Mesenchymal stem cell (in vitro differentiated cells and primary cell): ENCODE data around the gene ANKK1.

Experiments used
- DNase-seq: peaks from one replicate; pipeline ENCODE4 v3.0.0-alpha.2; 2013
- H2AFZ ChIP-seq: one replicate; pipeline ENCODE4 v1.6.1; 2013; ENCODE audit warnings: low read depth, mild to moderate bottlenecking, control low read depth, inconsistent platforms, low read length, moderate library complexity
- H2AK5ac ChIP-seq: 2 replicates; pipeline ENCODE4 v1.6.1; 2013; ENCODE audit warnings: low read length, moderate library complexity, mild to moderate bottlenecking, inconsistent platforms; ENCODE audit not compliant: severe bottlenecking
- H2BK120ac ChIP-seq: one replicate; pipeline ENCODE4 v1.6.1; 2013; ENCODE audit warnings: low read depth, mild to moderate bottlenecking, inconsistent platforms, low read length, moderate library complexity
- H2BK12ac ChIP-seq, 2 experiments: one replicate each; pipeline ENCODE4 v1.6.1; 2013; ENCODE audit warnings: inconsistent platforms in 2 of 2, low read length in 2 of 2, mild to moderate bottlenecking in 2 of 2, moderate library complexity in 2 of 2, control low read depth in 1 of 2
- H2BK15ac ChIP-seq: one replicate; pipeline ENCODE4 v1.6.1; 2013; ENCODE audit warnings: mild to moderate bottlenecking, low read depth, inconsistent platforms; ENCODE audit not compliant: poor library complexity, severe bottlenecking
- H2BK5ac ChIP-seq: 2 replicates; pipeline ENCODE4 v1.6.1; 2013; ENCODE audit warnings: low read depth, mild to moderate bottlenecking, low read length, control low read depth, inconsistent platforms; ENCODE audit not compliant: poor library complexity, severe bottlenecking
- H3K14ac ChIP-seq, 2 experiments: one replicate each; pipeline ENCODE4 v1.6.1; 2013; ENCODE audit warnings: inconsistent platforms in 2 of 2, low read length in 2 of 2, control low read depth in 1 of 2, mild to moderate bottlenecking in 1 of 2, moderate library complexity in 1 of 2
- H3K18ac ChIP-seq, 2 experiments: one replicate each; pipeline ENCODE4 v1.6.1; 2013; ENCODE audit warnings: inconsistent platforms in 2 of 2, low read length in 2 of 2, control low read depth in 1 of 2, low read depth in 1 of 2, mild to moderate bottlenecking in 1 of 2
- H3K23ac ChIP-seq, 2 experiments: one replicate each; pipeline ENCODE4 v1.6.1; 2013; ENCODE audit warnings: inconsistent platforms in 2 of 2, low read length in 2 of 2, mild to moderate bottlenecking in 2 of 2, moderate library complexity in 2 of 2, control low read depth in 1 of 2
- H3K27ac ChIP-seq: 2 replicates; pipeline ENCODE4 v1.5.1; 2013; ENCODE audit warnings: mild to moderate bottlenecking, moderate library complexity, low read length, control low read depth, inconsistent platforms; ENCODE audit not compliant: poor library complexity, severe bottlenecking
- H3K27me3 ChIP-seq, 2 experiments: 2 replicates each; pipeline versions ENCODE4 v1.6.1 to v1.7.0; 2013; ENCODE audit warnings: low read length in 2 of 2, mild to moderate bottlenecking in 2 of 2, moderate library complexity in 2 of 2, control low read depth in 1 of 2, inconsistent platforms in 1 of 2; ENCODE audit not compliant: control insufficient read depth in 1 of 2, insufficient read depth in 1 of 2
- H3K36me3 ChIP-seq, 2 experiments: 2 replicates each; pipeline versions ENCODE4 v1.6.1 to v1.7.0; 2013; ENCODE audit warnings: low read length in 2 of 2, control low read depth in 1 of 2, inconsistent platforms in 1 of 2, low read depth in 1 of 2, mild to moderate bottlenecking in 1 of 2; ENCODE audit not compliant: insufficient read depth in 2 of 2, control insufficient read depth in 1 of 2
- H3K4ac ChIP-seq, 2 experiments: one replicate each; pipeline ENCODE4 v1.6.1; 2013; ENCODE audit warnings: inconsistent platforms in 2 of 2, low read length in 2 of 2, mild to moderate bottlenecking in 2 of 2, moderate library complexity in 2 of 2, control low read depth in 1 of 2, low read depth in 1 of 2
- H3K4me1 ChIP-seq: 2 replicates; pipeline ENCODE4 v1.6.1; 2013; ENCODE audit warnings: low read depth, low read length, control low read depth; ENCODE audit not compliant: control insufficient read depth, insufficient read depth
- H3K4me2 ChIP-seq: 2 replicates; pipeline ENCODE4 v1.6.1; 2013; ENCODE audit warnings: low read length, mild to moderate bottlenecking, inconsistent platforms; ENCODE audit not compliant: poor library complexity, severe bottlenecking
- H3K4me3 ChIP-seq, 2 experiments: 2 replicates each; pipeline versions ENCODE4 v1.5.1 to v1.7.0; 2013; ENCODE audit warnings: low read length in 2 of 2, mild to moderate bottlenecking in 2 of 2, control low read depth in 1 of 2, low read depth in 1 of 2; ENCODE audit not compliant: insufficient read depth in 1 of 2
- H3K79me1 ChIP-seq: replicated peaks from 2 replicates; pipeline ENCODE4 v1.6.1; 2013; ENCODE audit warnings: mild to moderate bottlenecking, control low read depth, low read length, inconsistent platforms; ENCODE audit not compliant: poor library complexity, severe bottlenecking
- H3K9ac ChIP-seq: 2 replicates; pipeline ENCODE4 v1.7.0; 2013; ENCODE audit warnings: mild to moderate bottlenecking, low read length, moderate library complexity
- H3K9me3 ChIP-seq: 2 replicates; pipeline ENCODE4 v1.7.0; 2013; ENCODE audit warnings: mild to moderate bottlenecking, low read length; ENCODE audit not compliant: control insufficient read depth
- H4K8ac ChIP-seq: one replicate; pipeline ENCODE4 v1.6.1; 2013; ENCODE audit warnings: inconsistent platforms, mild to moderate bottlenecking, low read length, moderate library complexity
- H4K91ac ChIP-seq: one replicate; pipeline ENCODE4 v1.6.1; 2013; ENCODE audit warnings: mild to moderate bottlenecking, low read length, inconsistent platforms
- WGBS: methylation state at CpG from one replicate; pipeline ENCODE4 v1.1.7; 2013; ENCODE audit warnings: mixed read lengths; 5-methylcytosine and 5-hydroxymethylcytosine counted together

ANKK1 gene

GRCh38 chr11:113393501-113393985 lies 6.0 kb downstream of the ANKK1 start:
- no peak overlapping the region for H2BK15ac ChIP-seq
- no peak overlapping the region for H3K27ac ChIP-seq
- H2BK12ac ChIP-seq = no peak overlapping the region
- no peak overlapping the region for H2BK5ac ChIP-seq
- H3K18ac ChIP-seq = no peak overlapping the region
- no peak overlapping the region for H3K9ac ChIP-seq
- no peaks in the 10 kb centered on the region for H3K9me3 ChIP-seq
- H3K4me1 ChIP-seq = no peaks in the 10 kb centered on the region
- H3K27me3 ChIP-seq = peaks cover 27 to 36% of the 10 kb centered on the region in 2 experiments
- DNase-seq = no peak
- no peaks in the 10 kb centered on the region for H3K79me1 ChIP-seq
- 80% methylated on average over 8 of the region's 8 CpGs for WGBS
- no peak overlapping the region for H3K4me2 ChIP-seq
- H2AK5ac ChIP-seq = no peak overlapping the region
- H3K14ac ChIP-seq = no peak overlapping the region
- no peaks in the 10 kb centered on the region for H3K36me3 ChIP-seq
- H3K4me3 ChIP-seq = no peak overlapping the region
- H3K4ac ChIP-seq = no peak overlapping the region
- no peak overlapping the region for H2AFZ ChIP-seq
- no peak overlapping the region for H2BK120ac ChIP-seq
- no peak overlapping the region for H4K91ac ChIP-seq
- H4K8ac ChIP-seq = no peak overlapping the region
- no peak overlapping the region for H3K23ac ChIP-seq

- H3K14ac ChIP-seq = no peak overlapping the region
- no peaks in the 10 kb centered on the region for H3K4me1 ChIP-seq
- H2BK15ac ChIP-seq = no peak overlapping the region
- no peaks in the 10 kb centered on the region for H3K9me3 ChIP-seq
- H3K4me3 ChIP-seq = no peak overlapping the region
- no peak overlapping the region for H3K4me2 ChIP-seq
- H2AFZ ChIP-seq = no peak overlapping the region
- no peak overlapping the region for H3K27ac ChIP-seq
- H3K9ac ChIP-seq = no peak overlapping the region
- no peak overlapping the region for H3K4ac ChIP-seq
- H4K91ac ChIP-seq = no peak overlapping the region
- no peak overlapping the region for H3K18ac ChIP-seq
- WGBS = 92% methylated on average over 9 of the region's 11 CpGs
- no peak overlapping the region for H2BK120ac ChIP-seq
- H4K8ac ChIP-seq = no peak overlapping the region
- H2BK12ac ChIP-seq = no peak overlapping the region
- no peak overlapping the region for H3K23ac ChIP-seq
- H2BK5ac ChIP-seq = no peak overlapping the region
- H2AK5ac ChIP-seq = no peak overlapping the region
- H3K36me3 ChIP-seq = no peaks in the 10 kb centered on the region
- H3K79me1 ChIP-seq = no peaks in the 10 kb centered on the region
- peaks cover 20 to 24% of the 10 kb centered on the region in 2 experiments for H3K27me3 ChIP-seq
- DNase-seq = no peak
Observed at GRCh38 chr11:113394919-113395318, 7.3 kb downstream of the ANKK1 start.

GRCh38 chr11:113395782-113396336 lies 8.3 kb downstream of the ANKK1 start:
- H2BK120ac ChIP-seq = no peak overlapping the region
- no peak overlapping the region for H3K4me3 ChIP-seq
- H3K23ac ChIP-seq = no peak overlapping the region
- H4K8ac ChIP-seq = no peak overlapping the region
- no peaks in the 10 kb centered on the region for H3K9me3 ChIP-seq
- H4K91ac ChIP-seq = no peak overlapping the region
- DNase-seq = no peak
- no peak overlapping the region for H3K9ac ChIP-seq
- no peak overlapping the region for H2BK15ac ChIP-seq
- H3K27ac ChIP-seq = no peak overlapping the region
- WGBS = 91% methylated on average over 8 of the region's 9 CpGs
- H3K27me3 ChIP-seq = peaks cover 21% of the 10 kb centered on the region in 2 experiments
- no peak overlapping the region for H3K4ac ChIP-seq
- H2AFZ ChIP-seq = no peak overlapping the region
- H3K79me1 ChIP-seq = no peaks in the 10 kb centered on the region
- no peak overlapping the region for H2BK5ac ChIP-seq
- no peak overlapping the region for H3K4me2 ChIP-seq
- no peak overlapping the region for H2BK12ac ChIP-seq
- no peaks in the 10 kb centered on the region for H3K36me3 ChIP-seq
- no peaks in the 10 kb centered on the region for H3K4me1 ChIP-seq
- H2AK5ac ChIP-seq = no peak overlapping the region
- no peak overlapping the region for H3K14ac ChIP-seq
- H3K18ac ChIP-seq = no peak overlapping the region

- no peak overlapping the region for H3K4me2 ChIP-seq
- no peak overlapping the region for H3K23ac ChIP-seq
- H3K79me1 ChIP-seq = no peaks in the 10 kb centered on the region
- WGBS = 83% methylated on average over 1 of the region's 1 CpG
- H3K14ac ChIP-seq = no peak overlapping the region
- H3K27me3 ChIP-seq = peaks cover 15 to 21% of the 10 kb centered on the region in 2 experiments
- no peak overlapping the region for H3K27ac ChIP-seq
- no peaks in the 10 kb centered on the region for H3K36me3 ChIP-seq
- no peak overlapping the region for H3K9ac ChIP-seq
- no peak for DNase-seq
- H3K9me3 ChIP-seq = no peaks in the 10 kb centered on the region
- H2BK12ac ChIP-seq = no peak overlapping the region
- H4K8ac ChIP-seq = no peak overlapping the region
- no peak overlapping the region for H2BK5ac ChIP-seq
- H2BK15ac ChIP-seq = no peak overlapping the region
- no peak overlapping the region for H3K4me3 ChIP-seq
- no peak overlapping the region for H2AFZ ChIP-seq
- no peak overlapping the region for H3K4ac ChIP-seq
- H3K4me1 ChIP-seq = no peaks in the 10 kb centered on the region
- H2AK5ac ChIP-seq = no peak overlapping the region
- H3K18ac ChIP-seq = no peak overlapping the region
- H4K91ac ChIP-seq = no peak overlapping the region
- H2BK120ac ChIP-seq = no peak overlapping the region
Observed at GRCh38 chr11:113396690-113397089, 9.1 kb downstream of the ANKK1 start.
